C4-2B (cell line): ENCODE data around the gene GRIN2D.

Experiments used
- ZFX ChIP-seq: fragments of 450-650 bp; IDR thresholded peaks from 2 replicates; pipeline ENCODE4 v1.6.1; 2017
- TF ChIP-seq, protein P1 (sequence below): fragments of 450-650 bp; conservative IDR thresholded peaks from 2 replicates; pipeline ENCODE4 v1.5.1; 2017; ENCODE audit warnings: mild to moderate bottlenecking

DNA sequence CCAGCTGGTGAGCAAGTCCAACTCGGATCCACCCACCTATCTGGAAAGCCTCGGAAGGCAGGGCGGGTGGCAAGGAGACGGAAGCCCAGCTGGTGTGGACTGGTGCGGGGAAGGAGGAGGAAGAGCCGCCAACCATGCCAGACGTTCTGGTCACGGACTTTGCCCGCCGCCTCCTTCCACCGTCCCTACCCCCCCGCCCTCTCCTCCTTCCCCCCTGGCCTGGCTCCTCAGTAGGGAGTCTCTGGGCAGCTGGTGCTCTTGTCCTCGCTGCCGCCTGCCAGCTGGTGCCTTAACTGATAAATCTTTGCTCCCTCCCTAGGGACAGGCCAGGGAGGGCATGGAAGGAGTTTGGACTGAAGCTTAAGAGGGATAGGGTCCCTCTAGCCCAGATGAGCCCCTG, 24.5 kb upstream of the GRIN2D start:
- TF ChIP-seq, protein P1, sequence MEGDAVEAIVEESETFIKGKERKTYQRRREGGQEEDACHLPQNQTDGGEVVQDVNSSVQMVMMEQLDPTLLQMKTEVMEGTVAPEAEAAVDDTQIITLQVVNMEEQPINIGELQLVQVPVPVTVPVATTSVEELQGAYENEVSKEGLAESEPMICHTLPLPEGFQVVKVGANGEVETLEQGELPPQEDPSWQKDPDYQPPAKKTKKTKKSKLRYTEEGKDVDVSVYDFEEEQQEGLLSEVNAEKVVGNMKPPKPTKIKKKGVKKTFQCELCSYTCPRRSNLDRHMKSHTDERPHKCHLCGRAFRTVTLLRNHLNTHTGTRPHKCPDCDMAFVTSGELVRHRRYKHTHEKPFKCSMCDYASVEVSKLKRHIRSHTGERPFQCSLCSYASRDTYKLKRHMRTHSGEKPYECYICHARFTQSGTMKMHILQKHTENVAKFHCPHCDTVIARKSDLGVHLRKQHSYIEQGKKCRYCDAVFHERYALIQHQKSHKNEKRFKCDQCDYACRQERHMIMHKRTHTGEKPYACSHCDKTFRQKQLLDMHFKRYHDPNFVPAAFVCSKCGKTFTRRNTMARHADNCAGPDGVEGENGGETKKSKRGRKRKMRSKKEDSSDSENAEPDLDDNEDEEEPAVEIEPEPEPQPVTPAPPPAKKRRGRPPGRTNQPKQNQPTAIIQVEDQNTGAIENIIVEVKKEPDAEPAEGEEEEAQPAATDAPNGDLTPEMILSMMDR, result no peak
- no peak for TF ChIP-seq ZFX
